Neutrophil (primary cell): ENCODE data around the gene TIAM1.

Experiments used
- H3K27ac ChIP-seq: fragments of 200-600 bp; sonication (generic); 2 replicates; pipeline ENCODE4 v1.5.1; 2016; ENCODE audit warnings: mild to moderate bottlenecking, moderate library complexity
- H3K27me3 ChIP-seq: fragments of 200-600 bp; sonication (generic); 2 replicates; pipeline ENCODE4 v1.6.0; 2016; ENCODE audit warnings: mild to moderate bottlenecking
- H3K36me3 ChIP-seq: fragments of 200-600 bp; sonication (generic); 2 replicates; pipeline ENCODE4 v1.5.1; 2017
- H3K4me1 ChIP-seq, 2 experiments: fragments of 200-600 bp in 1 of 2; sonication (generic) in 1 of 2; 1 replicate in 1 of 2; 2 replicates in 1 of 2; pipeline versions ENCODE4 v1.5.1 to v1.6.1; 2013 to 2016; ENCODE audit warnings: low read depth in 1 of 2, low read length in 1 of 2, mild to moderate bottlenecking in 1 of 2, moderate library complexity in 1 of 2; ENCODE audit not compliant: control insufficient read depth in 1 of 2, insufficient read depth in 1 of 2
- H3K4me3 ChIP-seq, 2 experiments: fragments of 200-600 bp in 1 of 2; sonication (generic) in 1 of 2; 1 replicate in 1 of 2; 2 replicates in 1 of 2; pipeline ENCODE4 v1.5.1; 2013 to 2016; ENCODE audit warnings: low read depth in 1 of 2, low read length in 1 of 2, mild to moderate bottlenecking in 1 of 2, moderate library complexity in 1 of 2
- H3K9me3 ChIP-seq: fragments of 200-600 bp; sonication (generic); 2 replicates; pipeline ENCODE4 v1.5.1; 2016
- TF ChIP-seq, protein P1 (sequence below): fragments of 200-600 bp; sonication (generic); IDR thresholded peaks from 2 replicates; pipeline ENCODE4 v1.5.1; 2016; ENCODE audit warnings: antibody characterized with exemption

Gene TIAM1

DNA sequence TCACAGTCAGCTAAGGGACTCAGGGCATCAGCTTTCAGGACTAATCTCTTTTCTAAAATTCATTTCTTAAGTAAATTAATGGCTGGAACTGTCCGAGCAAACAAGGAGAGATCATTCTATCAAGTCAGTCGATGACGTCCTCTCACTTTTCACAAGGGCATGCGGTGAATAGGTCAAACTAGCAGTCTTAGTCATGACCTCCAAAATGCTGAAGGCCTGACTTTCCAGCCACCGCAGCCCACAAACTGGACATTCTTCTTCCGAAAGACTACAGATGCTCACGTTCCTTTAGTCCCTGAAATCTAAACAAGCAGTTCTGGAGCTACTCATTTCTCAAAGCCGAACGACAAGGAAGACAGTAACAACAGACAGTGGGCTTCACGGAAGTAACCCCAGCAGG, 127.9 kb downstream of the TIAM1 start:
- Histone ChIP-seq H3K27me3 (no peaks in the 10 kb centered on the region), H3K27ac (no peak overlapping the region), H3K36me3 (no peaks in the 10 kb centered on the region), H3K9me3 (no peaks in the 10 kb centered on the region), H3K4me3 (no peak overlapping the region), H3K4me1 (no peaks in the 10 kb centered on the region)
- TF ChIP-seq, protein P1, sequence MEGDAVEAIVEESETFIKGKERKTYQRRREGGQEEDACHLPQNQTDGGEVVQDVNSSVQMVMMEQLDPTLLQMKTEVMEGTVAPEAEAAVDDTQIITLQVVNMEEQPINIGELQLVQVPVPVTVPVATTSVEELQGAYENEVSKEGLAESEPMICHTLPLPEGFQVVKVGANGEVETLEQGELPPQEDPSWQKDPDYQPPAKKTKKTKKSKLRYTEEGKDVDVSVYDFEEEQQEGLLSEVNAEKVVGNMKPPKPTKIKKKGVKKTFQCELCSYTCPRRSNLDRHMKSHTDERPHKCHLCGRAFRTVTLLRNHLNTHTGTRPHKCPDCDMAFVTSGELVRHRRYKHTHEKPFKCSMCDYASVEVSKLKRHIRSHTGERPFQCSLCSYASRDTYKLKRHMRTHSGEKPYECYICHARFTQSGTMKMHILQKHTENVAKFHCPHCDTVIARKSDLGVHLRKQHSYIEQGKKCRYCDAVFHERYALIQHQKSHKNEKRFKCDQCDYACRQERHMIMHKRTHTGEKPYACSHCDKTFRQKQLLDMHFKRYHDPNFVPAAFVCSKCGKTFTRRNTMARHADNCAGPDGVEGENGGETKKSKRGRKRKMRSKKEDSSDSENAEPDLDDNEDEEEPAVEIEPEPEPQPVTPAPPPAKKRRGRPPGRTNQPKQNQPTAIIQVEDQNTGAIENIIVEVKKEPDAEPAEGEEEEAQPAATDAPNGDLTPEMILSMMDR = no peak

DNA sequence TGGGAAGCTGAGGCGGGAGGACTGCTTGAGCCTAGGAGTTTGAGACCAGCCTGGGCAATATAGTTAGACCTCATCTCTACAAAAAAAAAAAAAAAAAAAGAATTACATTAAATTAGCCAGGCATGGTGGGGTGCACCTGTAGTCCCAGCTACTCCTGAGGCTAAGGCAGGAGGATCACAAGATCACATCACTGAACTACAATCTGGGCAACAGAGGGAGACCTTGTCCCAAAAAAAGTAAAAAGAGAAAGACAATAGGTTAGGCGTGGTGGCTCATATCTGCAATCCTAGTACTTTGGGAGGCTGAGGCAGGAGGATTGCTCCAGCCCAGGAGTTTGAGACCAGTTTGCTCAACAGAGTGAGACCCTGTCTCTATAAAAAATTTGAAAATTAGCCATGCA, 130.3 kb downstream of the TIAM1 start:
- Histone ChIP-seq H3K9me3 (no peaks in the 10 kb centered on the region), H3K36me3 (no peaks in the 10 kb centered on the region), H3K27ac (no peak overlapping the region), H3K4me1 (no peaks in the 10 kb centered on the region), H3K27me3 (no peaks in the 10 kb centered on the region), H3K4me3 (no peak overlapping the region)
- TF ChIP-seq, protein P1 = no peak

DNA sequence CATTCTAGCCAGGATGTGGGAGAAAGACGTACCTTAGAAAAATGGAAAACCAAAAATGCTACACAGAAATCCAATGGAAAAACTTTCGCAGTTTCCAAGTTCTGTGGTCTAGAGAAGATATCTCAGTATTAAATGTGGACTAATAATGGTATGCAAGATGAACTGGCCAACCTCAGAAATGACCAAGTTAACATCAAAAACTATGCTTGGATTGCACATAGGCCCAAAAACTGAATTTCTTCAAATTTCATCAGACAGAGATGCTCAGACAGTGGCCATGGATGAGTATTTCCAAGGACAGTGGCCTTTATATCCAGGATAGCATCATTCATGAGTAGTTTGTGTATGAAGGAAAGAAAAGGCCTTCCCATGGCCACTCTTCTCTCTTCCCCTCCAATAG, 132.2 kb downstream of the TIAM1 start:
- H3K4me3 ChIP-seq = no peak overlapping the region
- TF ChIP-seq, protein P1 = no peak
- H3K36me3 ChIP-seq = no peaks in the 10 kb centered on the region
- H3K4me1 ChIP-seq = no peaks in the 10 kb centered on the region
- no peak overlapping the region for H3K27ac ChIP-seq
- no peaks in the 10 kb centered on the region for H3K27me3 ChIP-seq
- H3K9me3 ChIP-seq = no peaks in the 10 kb centered on the region

DNA sequence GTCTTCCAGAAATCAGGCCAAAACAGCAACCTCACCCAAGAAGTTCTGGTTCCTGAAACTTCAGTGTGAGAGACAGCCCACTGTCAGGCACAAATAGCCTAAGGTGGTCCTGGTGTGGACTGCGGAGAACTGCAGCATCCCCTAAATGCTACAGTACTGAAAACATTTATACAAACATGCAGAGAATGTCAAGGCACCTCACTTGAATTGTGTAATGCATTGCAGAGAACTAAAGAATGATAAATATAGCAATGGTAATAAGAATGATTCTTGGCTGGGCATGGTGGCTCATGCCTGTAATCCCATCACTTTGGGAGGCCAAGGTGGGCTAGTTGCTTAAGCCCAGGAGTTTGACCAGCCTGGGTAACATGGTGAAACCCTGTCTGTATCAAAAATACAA, 138.6 kb downstream of the TIAM1 start:
- Histone ChIP-seq H3K9me3 (no peaks in the 10 kb centered on the region), H3K36me3 (no peaks in the 10 kb centered on the region)

DNA sequence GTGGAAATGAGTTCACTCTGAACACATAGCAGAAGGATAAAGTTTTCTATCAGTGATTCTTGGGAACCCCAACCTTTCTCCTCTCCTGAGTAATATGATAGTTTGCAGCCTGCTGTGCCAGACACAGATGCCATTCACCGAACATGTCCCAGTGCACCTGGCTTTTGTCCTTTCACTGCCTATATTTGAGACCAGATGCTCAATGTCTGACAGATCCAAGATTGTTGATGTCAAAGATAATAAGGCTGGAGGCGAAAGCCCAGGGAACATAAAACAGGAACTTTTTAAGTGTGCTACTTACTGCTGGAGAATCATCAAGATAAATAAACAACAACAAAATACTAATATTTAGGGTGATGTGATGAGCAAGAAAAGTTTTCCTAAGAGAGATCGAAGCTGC, 139.3 kb downstream of the TIAM1 start:
- H3K9me3 ChIP-seq = no peaks in the 10 kb centered on the region
- H3K4me1 ChIP-seq = peaks cover 5 to 8% of the 10 kb centered on the region in 2 experiments
- no peaks in the 10 kb centered on the region for H3K36me3 ChIP-seq
- H3K27ac ChIP-seq = no peak overlapping the region
- TF ChIP-seq, protein P1 = no peak
- H3K27me3 ChIP-seq = no peaks in the 10 kb centered on the region
- H3K4me3 ChIP-seq = no peak overlapping the region

More for the DNA sequence above, 138.6 kb downstream of the TIAM1 start:
- Histone ChIP-seq H3K27ac (no peak overlapping the region), H3K4me3 (no peak overlapping the region), H3K4me1 (peaks cover 5 to 8% of the 10 kb centered on the region in 2 experiments), H3K27me3 (no peaks in the 10 kb centered on the region)
- TF ChIP-seq, protein P1 = no peak

DNA sequence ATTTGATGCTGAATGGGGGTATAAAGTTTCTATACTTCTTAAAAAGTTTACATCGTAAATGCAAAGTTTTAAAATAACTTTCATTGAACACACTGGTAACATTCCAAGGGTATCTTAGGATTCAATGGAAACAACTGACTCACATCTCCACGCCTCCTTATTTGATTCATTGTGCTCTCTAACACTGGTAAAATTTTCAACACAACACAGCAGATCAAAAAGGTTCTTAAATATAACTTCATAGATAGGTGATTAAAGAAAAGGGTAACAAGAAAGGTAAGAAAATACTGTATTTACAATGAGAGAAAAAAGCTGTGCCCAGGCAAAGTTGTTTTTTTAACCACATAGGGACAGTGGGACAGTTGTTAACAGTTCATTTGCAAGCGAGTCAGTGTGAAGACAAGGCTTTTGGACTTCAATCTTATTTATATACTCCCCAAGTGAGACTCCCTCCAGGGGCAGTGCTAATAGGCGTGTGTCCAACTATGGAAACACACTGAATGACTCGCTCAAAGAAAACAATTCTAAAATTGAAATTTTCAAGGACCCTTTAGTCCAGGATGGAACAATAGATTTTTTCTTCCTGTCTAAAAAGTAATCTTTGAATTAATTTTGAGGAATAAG, 140.5 kb downstream of the TIAM1 start:
- H3K27me3 ChIP-seq = no peaks in the 10 kb centered on the region
- H3K4me3 ChIP-seq = no peak overlapping the region
- no peaks in the 10 kb centered on the region for H3K9me3 ChIP-seq
- H3K27ac ChIP-seq = no peak overlapping the region
- TF ChIP-seq, protein P1 = no peak
- no peaks in the 10 kb centered on the region for H3K36me3 ChIP-seq
- H3K4me1 ChIP-seq = peaks cover 5 to 8% of the 10 kb centered on the region in 2 experiments
